Measurements from ENCODE around the gene SCN11A. TPM values are rescaled to one million over a fixed set of nuclear protein-coding genes. Genes with fewer than 3 reads are reported as not detected.

SCN11A gene
- total RNA-seq, 1 donor from 2014 or later = 0.20 TPM

DNA sequence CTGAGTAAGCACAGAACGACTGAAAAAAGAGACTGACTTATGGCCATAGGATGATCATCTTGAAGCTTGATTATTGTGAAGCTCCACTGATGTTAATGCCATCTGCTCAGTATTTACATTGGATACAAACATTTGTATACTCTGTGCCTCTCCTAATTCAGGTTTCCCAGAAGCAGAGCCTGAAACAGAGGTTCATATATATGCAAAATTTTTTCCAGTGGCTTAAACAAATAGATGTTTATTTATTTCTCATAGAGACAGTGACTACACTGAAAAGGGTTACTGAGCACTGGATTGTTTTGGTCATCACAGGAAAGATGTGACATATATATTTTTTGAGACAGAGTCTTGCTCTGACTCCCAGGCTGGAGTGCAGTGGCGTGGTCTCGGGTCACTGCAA, 36.3 kb downstream of the SCN11A start:
- H3K36me3 ChIP-seq (ENCODE audit: insufficient read depth, low read length) = no peaks in the 10 kb centered on the region
- H3K27ac ChIP-seq (ENCODE audit: low read depth, low read length) = no peak overlapping the region

DNA sequence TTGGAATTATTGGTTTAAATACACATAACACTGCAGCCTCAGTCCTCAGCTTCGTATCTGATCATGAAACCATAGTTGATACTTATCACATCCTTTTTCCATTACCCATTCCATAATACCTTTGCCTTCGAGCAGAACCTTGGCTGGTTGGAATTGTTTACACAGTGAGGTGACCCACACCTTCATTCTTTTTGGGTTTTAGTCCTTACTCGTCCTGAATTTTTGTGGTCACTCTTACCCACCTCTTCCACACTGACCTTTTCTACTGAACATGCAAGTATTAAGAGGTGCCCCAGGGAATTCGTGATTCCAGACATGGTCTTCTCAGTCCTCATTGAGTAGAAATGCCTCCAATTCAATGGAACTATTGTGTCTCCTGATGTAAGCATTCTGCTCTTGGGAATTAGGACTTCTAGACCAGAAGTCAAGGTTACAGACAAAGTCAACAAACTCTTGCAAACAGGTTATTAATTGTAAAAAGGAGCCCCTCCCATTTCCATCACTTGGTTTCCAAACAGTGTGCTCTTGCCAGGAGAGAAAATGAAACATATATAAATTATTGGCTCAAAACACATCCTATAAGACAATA, 37.7 kb downstream of the SCN11A start:
- Mint-ChIP-seq H3K4me1 (ENCODE audit: low read depth, unreplicated experiment) (peaks cover 4% of the 10 kb centered on the region), H3K9me3 (ENCODE audit: unreplicated experiment) (no peaks in the 10 kb centered on the region), H3K27me3 (ENCODE audit: low read depth, unreplicated experiment) (peaks cover 2% of the 10 kb centered on the region), H3K27ac (ENCODE audit: unreplicated experiment) (no peak overlapping the region), H3K4me3 (ENCODE audit: unreplicated experiment) (no peak overlapping the region), H3K36me3 (ENCODE audit: low read depth, unreplicated experiment) (peaks cover 2% of the 10 kb centered on the region)
- Histone ChIP-seq H3K9ac (ENCODE audit: low read length) (no peak overlapping the region), H3K27me3 (ENCODE audit: insufficient read depth, low read length) (peaks cover 7% of the 10 kb centered on the region), H3K79me2 (ENCODE audit: insufficient read depth, low read length) (no peaks in the 10 kb centered on the region), H3K4me1 (ENCODE audit: insufficient read depth, low read length) (no peaks in the 10 kb centered on the region), H3K4me3 (ENCODE audit: insufficient read depth, low read depth, low read length) (no peak overlapping the region), H4K20me1 (ENCODE audit: insufficient read depth, low read length) (no peaks in the 10 kb centered on the region), H3K9me3 (ENCODE audit: insufficient read depth, low read depth, low read length) (no peaks in the 10 kb centered on the region), H2AFZ (ENCODE audit: low read depth, low read length) (no peak overlapping the region), H3K27ac (ENCODE audit: low read depth, low read length) (no peak overlapping the region), H3K36me3 (ENCODE audit: insufficient read depth, low read length) (no peaks in the 10 kb centered on the region), H3K4me2 (ENCODE audit: low read length) (no peak overlapping the region)
- TF ChIP-seq, protein P1, sequence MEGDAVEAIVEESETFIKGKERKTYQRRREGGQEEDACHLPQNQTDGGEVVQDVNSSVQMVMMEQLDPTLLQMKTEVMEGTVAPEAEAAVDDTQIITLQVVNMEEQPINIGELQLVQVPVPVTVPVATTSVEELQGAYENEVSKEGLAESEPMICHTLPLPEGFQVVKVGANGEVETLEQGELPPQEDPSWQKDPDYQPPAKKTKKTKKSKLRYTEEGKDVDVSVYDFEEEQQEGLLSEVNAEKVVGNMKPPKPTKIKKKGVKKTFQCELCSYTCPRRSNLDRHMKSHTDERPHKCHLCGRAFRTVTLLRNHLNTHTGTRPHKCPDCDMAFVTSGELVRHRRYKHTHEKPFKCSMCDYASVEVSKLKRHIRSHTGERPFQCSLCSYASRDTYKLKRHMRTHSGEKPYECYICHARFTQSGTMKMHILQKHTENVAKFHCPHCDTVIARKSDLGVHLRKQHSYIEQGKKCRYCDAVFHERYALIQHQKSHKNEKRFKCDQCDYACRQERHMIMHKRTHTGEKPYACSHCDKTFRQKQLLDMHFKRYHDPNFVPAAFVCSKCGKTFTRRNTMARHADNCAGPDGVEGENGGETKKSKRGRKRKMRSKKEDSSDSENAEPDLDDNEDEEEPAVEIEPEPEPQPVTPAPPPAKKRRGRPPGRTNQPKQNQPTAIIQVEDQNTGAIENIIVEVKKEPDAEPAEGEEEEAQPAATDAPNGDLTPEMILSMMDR (IDR thresholded peaks at IDR 0.05; ENCODE audit: insufficient read depth, low read depth, low read length) = no peak
- no peak for TF ChIP-seq EZH2 (IDR thresholded peaks at IDR 0.05; ENCODE audit: insufficient read depth, low read length)
- DNase-seq (ENCODE audit: low read depth) (no peak), FAIRE-seq (no peak)

More for the DNA sequence above, 36.3 kb downstream of the SCN11A start:
- Mint-ChIP-seq H3K4me1 (ENCODE audit: low read depth, unreplicated experiment) (peaks cover 4% of the 10 kb centered on the region), H3K4me3 (ENCODE audit: unreplicated experiment) (no peak overlapping the region), H3K36me3 (ENCODE audit: low read depth, unreplicated experiment) (peaks cover 2% of the 10 kb centered on the region), H3K27ac (ENCODE audit: unreplicated experiment) (no peak overlapping the region), H3K27me3 (ENCODE audit: low read depth, unreplicated experiment) (peaks cover 2% of the 10 kb centered on the region), H3K9me3 (ENCODE audit: unreplicated experiment) (no peaks in the 10 kb centered on the region)
- no peak overlapping the region for H2AFZ ChIP-seq (ENCODE audit: low read depth, low read length)
- FAIRE-seq (no peak), DNase-seq (ENCODE audit: low read depth) (no peak)
- no peaks in the 10 kb centered on the region for H3K9me3 ChIP-seq (ENCODE audit: insufficient read depth, low read depth, low read length)
- no peak for TF ChIP-seq EZH2 (IDR thresholded peaks at IDR 0.05; ENCODE audit: insufficient read depth, low read length)
- TF ChIP-seq, protein P1 (IDR thresholded peaks at IDR 0.05; ENCODE audit: insufficient read depth, low read depth, low read length) = no peak
- no peaks in the 10 kb centered on the region for H3K79me2 ChIP-seq (ENCODE audit: insufficient read depth, low read length)
- no peaks in the 10 kb centered on the region for H4K20me1 ChIP-seq (ENCODE audit: insufficient read depth, low read length)
- H3K4me1 ChIP-seq (ENCODE audit: insufficient read depth, low read length) = no peaks in the 10 kb centered on the region
- H3K4me3 ChIP-seq (ENCODE audit: insufficient read depth, low read depth, low read length) = no peak overlapping the region
- no peak overlapping the region for H3K4me2 ChIP-seq (ENCODE audit: low read length)
- H3K9ac ChIP-seq (ENCODE audit: low read length) = no peak overlapping the region
- peaks cover 7% of the 10 kb centered on the region for H3K27me3 ChIP-seq (ENCODE audit: insufficient read depth, low read length)

DNA sequence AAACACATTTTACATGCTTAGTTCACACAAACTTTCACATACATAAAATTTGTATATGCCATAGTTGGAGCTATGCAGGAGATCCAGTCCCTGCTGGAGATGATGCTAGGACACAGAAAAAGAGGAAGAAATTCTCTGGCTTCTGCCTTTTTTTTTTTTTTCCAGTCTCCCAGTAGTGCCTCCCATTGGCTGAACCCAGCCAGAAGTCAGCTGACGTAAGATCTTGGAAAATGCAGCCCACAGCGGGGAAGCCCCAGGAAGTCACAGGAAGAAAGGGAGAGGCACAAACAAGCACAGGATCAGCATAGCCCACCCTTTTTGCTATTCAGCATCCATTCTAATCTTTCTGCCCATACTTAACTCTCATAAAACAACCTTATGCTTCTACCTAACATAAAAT, 38.5 kb downstream of the SCN11A start:
- H3K4me3 ChIP-seq (ENCODE audit: insufficient read depth, low read depth, low read length) = no peak overlapping the region
- no peak overlapping the region for H3K27ac ChIP-seq (ENCODE audit: low read depth, low read length)
- no peaks in the 10 kb centered on the region for H3K36me3 ChIP-seq (ENCODE audit: insufficient read depth, low read length)
- no peak overlapping the region for H3K4me2 ChIP-seq (ENCODE audit: low read length)
- Mint-ChIP-seq H3K27ac (ENCODE audit: unreplicated experiment) (no peak overlapping the region), H3K4me3 (ENCODE audit: unreplicated experiment) (no peak overlapping the region), H3K27me3 (ENCODE audit: low read depth, unreplicated experiment) (peaks cover 2% of the 10 kb centered on the region), H3K36me3 (ENCODE audit: low read depth, unreplicated experiment) (peaks cover 2% of the 10 kb centered on the region), H3K4me1 (ENCODE audit: low read depth, unreplicated experiment) (peaks cover 4% of the 10 kb centered on the region), H3K9me3 (ENCODE audit: unreplicated experiment) (no peaks in the 10 kb centered on the region)
- DNase-seq (ENCODE audit: low read depth) = no peak
- no peak overlapping the region for H3K9ac ChIP-seq (ENCODE audit: low read length)
- TF ChIP-seq EZH2 (IDR thresholded peaks at IDR 0.05; ENCODE audit: insufficient read depth, low read length) = no peak
- TF ChIP-seq, protein P1 (IDR thresholded peaks at IDR 0.05; ENCODE audit: insufficient read depth, low read depth, low read length) = no peak
- H4K20me1 ChIP-seq (ENCODE audit: insufficient read depth, low read length) = no peaks in the 10 kb centered on the region
- no peaks in the 10 kb centered on the region for H3K4me1 ChIP-seq (ENCODE audit: insufficient read depth, low read length)
- H2AFZ ChIP-seq (ENCODE audit: low read depth, low read length) = no peak overlapping the region
- no peaks in the 10 kb centered on the region for H3K79me2 ChIP-seq (ENCODE audit: insufficient read depth, low read length)
- peaks cover 7% of the 10 kb centered on the region for H3K27me3 ChIP-seq (ENCODE audit: insufficient read depth, low read length)
- no peaks in the 10 kb centered on the region for H3K9me3 ChIP-seq (ENCODE audit: insufficient read depth, low read depth, low read length)
- no peak for FAIRE-seq

All from astrocyte (in vitro differentiated cells and primary cell).